KMS-11 (cell line): ENCODE data around the gene FAXDC2.

ENCODE experiments used
- H2AFZ ChIP-seq: fragments of 200-600 bp; sonication (generic); 2 replicates; pipeline ENCODE4 v1.6.1; 2016; ENCODE audit warnings: antibody characterized with exemption, mixed run types, low read depth
- H3K27ac ChIP-seq: fragments of 200-600 bp; sonication (generic); 2 replicates; pipeline ENCODE4 v1.6.1; 2016; ENCODE audit warnings: mild to moderate bottlenecking, mixed run types
- H3K27me3 ChIP-seq: fragments of 200-600 bp; sonication (generic); 2 replicates; pipeline ENCODE4 v1.6.1; 2017; ENCODE audit warnings: mild to moderate bottlenecking, low read depth, mixed run types, moderate library complexity; ENCODE audit not compliant: insufficient read depth
- H3K36me3 ChIP-seq: fragments of 200-600 bp; sonication (generic); 2 replicates; pipeline ENCODE4 v1.6.1; 2017; ENCODE audit warnings: mild to moderate bottlenecking, mixed run types; ENCODE audit not compliant: insufficient read depth
- H3K4me1 ChIP-seq: fragments of 200-600 bp; sonication (generic); 2 replicates; pipeline ENCODE4 v1.6.1; 2016; ENCODE audit warnings: mild to moderate bottlenecking, low read depth, mixed run types; ENCODE audit not compliant: poor library complexity, severe bottlenecking
- H3K4me2 ChIP-seq: fragments of 200-600 bp; sonication (generic); 2 replicates; pipeline ENCODE4 v1.7.0; 2016; ENCODE audit warnings: mild to moderate bottlenecking, mixed run types
- H3K4me3 ChIP-seq: fragments of 200-600 bp; sonication (generic); IDR thresholded peaks from 2 replicates; pipeline ENCODE4 v1.6.1; 2017; ENCODE audit warnings: low read depth, low read length, mixed read lengths; ENCODE audit not compliant: insufficient read depth
- H3K79me2 ChIP-seq: fragments of 200-600 bp; sonication (generic); 2 replicates; pipeline ENCODE4 v1.6.1; 2016; ENCODE audit warnings: low read depth, mixed run types; ENCODE audit not compliant: insufficient read depth
- H3K9ac ChIP-seq: fragments of 200-600 bp; sonication (generic); 2 replicates; pipeline ENCODE4 v1.6.1; 2016; ENCODE audit warnings: mild to moderate bottlenecking, mixed run types
- H4K20me1 ChIP-seq: fragments of 200-600 bp; sonication (generic); 2 replicates; pipeline ENCODE4 v1.6.1; 2016; ENCODE audit warnings: mild to moderate bottlenecking, mixed run types; ENCODE audit not compliant: insufficient read depth
- CTCF ChIP-seq: fragments of 200-600 bp; sonication (generic); conservative IDR thresholded peaks from 2 replicates; pipeline ENCODE4 v1.6.1; 2017; ENCODE audit warnings: low read depth, mild to moderate bottlenecking, antibody characterized with exemption, low read length, moderate library complexity, mixed read lengths

The FAXDC2 gene

GRCh38 chr5:154857530-154858296 is 7.3 kb upstream of the FAXDC2 start:
- Histone ChIP-seq H2AFZ (peak overlapping the region; percentile 69), H3K36me3 (no peaks in the 10 kb centered on the region), H3K79me2 (peaks cover 36% of the 10 kb centered on the region), H4K20me1 (no peaks in the 10 kb centered on the region; the same call in 1 of the 2 replicates), H3K4me1 (peaks cover 33% of the 10 kb centered on the region), H3K27me3 (no peaks in the 10 kb centered on the region), H3K4me3 (no peak overlapping the region), H3K27ac (peak overlapping the region; percentile 88), H3K4me2 (peak overlapping the region; percentile 84), H3K9ac (peak overlapping the region; percentile 86)
- TF ChIP-seq CTCF = no peak

- no peak overlapping the region for H3K4me2 ChIP-seq
- no peak overlapping the region for H3K4me3 ChIP-seq
- no peaks in the 10 kb centered on the region for H3K4me1 ChIP-seq
- no peaks in the 10 kb centered on the region for H4K20me1 ChIP-seq
- H2AFZ ChIP-seq = no peak overlapping the region
- no peaks in the 10 kb centered on the region for H3K27me3 ChIP-seq
- H3K27ac ChIP-seq = no peak overlapping the region
- TF ChIP-seq CTCF = no peak
- no peak overlapping the region for H3K9ac ChIP-seq
- H3K36me3 ChIP-seq = no peaks in the 10 kb centered on the region
- H3K79me2 ChIP-seq = no peaks in the 10 kb centered on the region
These were observed 948 bp upstream of the FAXDC2 start for GRCh38 chr5:154851351-154851750.

- H3K36me3 ChIP-seq = no peaks in the 10 kb centered on the region
- H4K20me1 ChIP-seq = no peaks in the 10 kb centered on the region
- no peak overlapping the region for H3K4me3 ChIP-seq
- no peak overlapping the region for H3K4me2 ChIP-seq
- TF ChIP-seq CTCF = no peak
- no peak overlapping the region for H2AFZ ChIP-seq
- no peaks in the 10 kb centered on the region for H3K79me2 ChIP-seq
- H3K27me3 ChIP-seq = no peaks in the 10 kb centered on the region
- H3K27ac ChIP-seq = no peak overlapping the region
- no peak overlapping the region for H3K9ac ChIP-seq
- no peaks in the 10 kb centered on the region for H3K4me1 ChIP-seq
These were observed 607 bp downstream of the FAXDC2 start for GRCh38 chr5:154849791-154850201.

- no peak overlapping the region for H3K9ac ChIP-seq
- no peaks in the 10 kb centered on the region for H3K4me1 ChIP-seq
- H3K79me2 ChIP-seq = no peaks in the 10 kb centered on the region
- no peak overlapping the region for H3K4me3 ChIP-seq
- H3K27me3 ChIP-seq = no peaks in the 10 kb centered on the region
- H3K4me2 ChIP-seq = no peak overlapping the region
- no peaks in the 10 kb centered on the region for H3K36me3 ChIP-seq
- TF ChIP-seq CTCF = no peak
- H4K20me1 ChIP-seq = no peaks in the 10 kb centered on the region
- no peak overlapping the region for H2AFZ ChIP-seq
- no peak overlapping the region for H3K27ac ChIP-seq
These were observed 1.1 kb downstream of the FAXDC2 start for GRCh38 chr5:154849264-154849785.
